IMR-90 (cell line): Measurements from ENCODE around the gene NR5A2.

Source experiments
- CTCF ChIP-seq: conservative IDR thresholded peaks from 2 replicates; pipeline ENCODE4 v1.5.1; 2012; ENCODE audit warnings: mild to moderate bottlenecking, low read depth, low read length, improper control_type of control experiment
- POLR2A ChIP-seq: IDR thresholded peaks from 2 replicates; pipeline ENCODE4 v1.6.1; 2012; ENCODE audit warnings: mild to moderate bottlenecking, low read depth, low read length
- RFX5 ChIP-seq: IDR thresholded peaks from 2 replicates; pipeline ENCODE4 v1.8.0; 2012; ENCODE audit warnings: low read depth, mild to moderate bottlenecking, low read length, moderate library complexity

- no peak for TF ChIP-seq POLR2A
- TF ChIP-seq CTCF, result no peak
- TF ChIP-seq RFX5, result no peak
Measured at GRCh38 chr1:200081151-200081968, 53.9 kb downstream of the NR5A2 start.
